Ishikawa (cell line): ENCODE measurements around the gene INCENP.
A peak's percentile ranks its signal among the peaks of the same experiment; 100 is the strongest.

Experiments used
- CEBPB ChIP-seq: IDR thresholded peaks from 2 replicates; pipeline ENCODE4 v1.6.1; 2012
- CREB1 ChIP-seq: IDR thresholded peaks from 2 replicates; pipeline ENCODE4 v1.6.1; 2012; ENCODE audit warnings: low read depth
- EGR1 ChIP-seq: IDR thresholded peaks from 2 replicates; pipeline ENCODE4 v1.6.1; 2012
- EP300 ChIP-seq: IDR thresholded peaks from 2 replicates; pipeline ENCODE4 v1.6.1; 2012; ENCODE audit warnings: borderline replicate concordance
- FOXM1 ChIP-seq: IDR thresholded peaks from 2 replicates; pipeline ENCODE4 v1.6.1; 2012; ENCODE audit warnings: low read depth, borderline replicate concordance
- MAX ChIP-seq: IDR thresholded peaks from 2 replicates; pipeline ENCODE4 v1.6.1; 2012
- NFIC ChIP-seq: IDR thresholded peaks from 2 replicates; pipeline ENCODE4 v1.6.1; 2012
- RAD21 ChIP-seq: IDR thresholded peaks from 2 replicates; pipeline ENCODE4 v1.6.1; 2012; ENCODE audit warnings: low read depth
- REST ChIP-seq: IDR thresholded peaks from 2 replicates; pipeline ENCODE4 v1.6.1; 2012; ENCODE audit warnings: low read depth, mild to moderate bottlenecking
- TAF1 ChIP-seq: IDR thresholded peaks from 2 replicates; pipeline ENCODE4 v1.6.1; 2012; ENCODE audit warnings: low read depth, mild to moderate bottlenecking
- TCF12 ChIP-seq: IDR thresholded peaks from 2 replicates; pipeline ENCODE4 v1.6.1; 2012; ENCODE audit warnings: low read depth
- TEAD4 ChIP-seq: IDR thresholded peaks from 2 replicates; pipeline ENCODE4 v1.6.1; 2012
- USF1 ChIP-seq: IDR thresholded peaks from 2 replicates; pipeline ENCODE4 v1.6.1; 2012
- YY1 ChIP-seq: IDR thresholded peaks from 2 replicates; pipeline ENCODE4 v1.6.1; 2012; ENCODE audit warnings: low read depth
- ZBTB7A ChIP-seq: IDR thresholded peaks from 2 replicates; pipeline ENCODE4 v1.6.1; 2012; ENCODE audit warnings: low read depth

INCENP gene

GRCh38 chr11:62123669-62124185, at the start of gene INCENP:
Gene INCENP, plus strand, starts transcription at chr11:62124011. Its CDS starts 4,151 bp downstream, at chr11:62128162.
- TF ChIP-seq EP300: no peak
- TF ChIP-seq TCF12: 0 out of 2 replicates have a peak, but pooled peaks have one; percentile 8
- TF ChIP-seq CEBPB: peak; percentile 52; the same call in 1 of the 2 replicates
- no peak for TF ChIP-seq ZBTB7A
- no peak for TF ChIP-seq TEAD4
- 0 out of 2 replicates have a peak, but pooled peaks have one; percentile 34 for TF ChIP-seq YY1
- peak; percentile 39; the same call in 1 of the 2 replicates for TF ChIP-seq EGR1
- peak; percentile 97 for TF ChIP-seq FOXM1
- TF ChIP-seq USF1: peak; percentile 59; the same call in 1 of the 2 replicates
- TF ChIP-seq CREB1: peak; percentile 31; the same call in 1 of the 2 replicates
- peak; percentile 53; the same call in 1 of the 2 replicates for TF ChIP-seq TAF1
- TF ChIP-seq REST: no peak
- peak; percentile 24; the same call in 1 of the 2 replicates for TF ChIP-seq NFIC
- TF ChIP-seq RAD21: no peak
- peak; percentile 67 for TF ChIP-seq MAX

- TF ChIP-seq YY1 (no peak), USF1 (no peak), MAX (no peak), FOXM1 (no peak), REST (no peak), ZBTB7A (no peak), TEAD4 (no peak), EGR1 (no peak), NFIC (no peak), TAF1 (no peak), CEBPB (no peak)
Measured at GRCh38 chr11:62075438-62075837, 48.4 kb upstream of the INCENP start.

GRCh38 chr11:62077132-62077531, 46.7 kb upstream of the INCENP start:
- no peak for TF ChIP-seq REST
- TF ChIP-seq CREB1: no peak
- TF ChIP-seq EP300: no peak
- TF ChIP-seq MAX: no peak
- TF ChIP-seq TEAD4: no peak
- TF ChIP-seq USF1: no peak
- TF ChIP-seq CEBPB: no peak
- TF ChIP-seq NFIC: no peak
- no peak for TF ChIP-seq YY1
